ENCODE results near the gene SRC. TPM values are rescaled to one million over a fixed set of nuclear protein-coding genes. Genes with fewer than 3 reads are reported as not detected.
A peak's percentile ranks its signal among the peaks of the same experiment; 100 is the strongest.

The SRC gene
- total and polyA plus RNA-seq, 10 donors = 7.0 to 68.0 (median 31.2) TPM

DNA sequence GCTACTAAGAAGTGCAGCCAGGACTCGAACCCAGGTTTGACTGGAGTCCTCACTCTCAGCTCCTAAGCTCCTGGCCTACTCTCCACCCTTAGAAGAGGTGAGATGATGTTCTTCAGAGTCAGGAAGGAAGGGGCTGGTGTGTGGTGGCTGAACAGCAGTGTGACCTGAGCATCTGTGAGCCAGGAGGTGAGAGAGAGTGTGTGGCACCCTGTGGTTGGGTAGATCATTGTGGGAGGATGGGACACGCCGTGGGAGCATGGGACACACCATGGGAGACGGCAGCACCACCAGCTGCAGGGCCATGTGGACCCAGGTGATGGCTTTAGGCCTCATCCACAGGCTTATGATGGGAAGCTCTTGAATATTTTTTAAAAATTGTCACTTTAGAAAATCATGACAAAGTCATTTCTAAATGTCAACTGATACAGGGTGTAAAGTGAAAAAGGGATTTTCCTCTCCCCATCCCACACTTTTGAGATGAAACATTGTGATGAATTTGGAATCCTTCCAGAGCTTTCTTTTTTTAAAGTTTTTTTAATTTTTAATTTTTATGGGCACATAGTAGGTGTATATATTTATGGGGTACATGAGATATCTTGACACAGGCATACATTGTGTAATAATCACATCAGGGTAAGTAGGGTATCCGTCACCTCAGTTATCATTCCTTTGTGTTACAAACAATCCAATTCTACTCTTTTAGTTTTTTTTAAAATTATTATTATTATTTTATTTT lies 31.6 kb downstream of the SRC start:
- Histone ChIP-seq H3K4me1 (peaks cover 0 to 57% (median 35%) of the 10 kb centered on the region in 6 donors), H3K36me3 (peaks cover 0 to 5% (median 0%) of the 10 kb centered on the region in 6 donors), H3K27ac (peak overlapping the region in 1 of 8 donors; percentile 81), H3K27me3 (replicated peaks in 1 of 7) (no peaks in the 10 kb centered on the region), H3K4me3 (no peak overlapping the region), H3K9me3 (no peaks in the 10 kb centered on the region)
- intact Hi-C loops (cut with DNase I; ENCODE audit: low total_unique reads) = no loop called here
- WGBS, 5 donors = 55 to 72% (median 65%) methylated on average over 5 of the region's 5 CpGs
- DNase-seq = peak; percentile 50
- TF ChIP-seq POLR2AphosphoS5 (IDR thresholded peaks at IDR 0.05) (peak in 1 of 3 donors; percentile 10), POLR2A (IDR thresholded peaks at IDR 0.05) (no peak)
- TF ChIP-seq, protein P1, sequence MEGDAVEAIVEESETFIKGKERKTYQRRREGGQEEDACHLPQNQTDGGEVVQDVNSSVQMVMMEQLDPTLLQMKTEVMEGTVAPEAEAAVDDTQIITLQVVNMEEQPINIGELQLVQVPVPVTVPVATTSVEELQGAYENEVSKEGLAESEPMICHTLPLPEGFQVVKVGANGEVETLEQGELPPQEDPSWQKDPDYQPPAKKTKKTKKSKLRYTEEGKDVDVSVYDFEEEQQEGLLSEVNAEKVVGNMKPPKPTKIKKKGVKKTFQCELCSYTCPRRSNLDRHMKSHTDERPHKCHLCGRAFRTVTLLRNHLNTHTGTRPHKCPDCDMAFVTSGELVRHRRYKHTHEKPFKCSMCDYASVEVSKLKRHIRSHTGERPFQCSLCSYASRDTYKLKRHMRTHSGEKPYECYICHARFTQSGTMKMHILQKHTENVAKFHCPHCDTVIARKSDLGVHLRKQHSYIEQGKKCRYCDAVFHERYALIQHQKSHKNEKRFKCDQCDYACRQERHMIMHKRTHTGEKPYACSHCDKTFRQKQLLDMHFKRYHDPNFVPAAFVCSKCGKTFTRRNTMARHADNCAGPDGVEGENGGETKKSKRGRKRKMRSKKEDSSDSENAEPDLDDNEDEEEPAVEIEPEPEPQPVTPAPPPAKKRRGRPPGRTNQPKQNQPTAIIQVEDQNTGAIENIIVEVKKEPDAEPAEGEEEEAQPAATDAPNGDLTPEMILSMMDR (IDR thresholded peaks at IDR 0.05 in 8 of 11, conservative IDR thresholded peaks at IDR 0.05 in 3 of 11) = no peak

DNA sequence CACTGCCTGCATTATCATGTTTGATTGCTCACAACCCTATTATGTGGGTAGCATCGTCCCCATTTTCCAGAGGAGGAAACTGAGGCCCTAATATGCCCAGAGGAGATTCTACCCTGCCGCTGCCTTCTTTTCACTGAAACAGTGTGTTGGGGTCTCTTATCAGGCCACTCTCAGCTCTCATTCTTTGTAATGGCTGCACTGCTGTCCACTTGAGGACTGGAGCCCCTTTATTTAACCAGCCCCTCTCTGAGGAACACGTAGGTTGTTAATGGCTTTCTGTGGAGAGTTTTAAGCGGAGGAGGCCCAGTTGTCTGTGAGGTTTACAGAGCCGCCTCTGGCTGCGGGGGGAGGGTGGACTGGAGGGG lies 32.5 kb downstream of the SRC start:
- intact Hi-C loops (cut with DNase I; ENCODE audit: low total_unique reads) = no loop called here
- no peak for DNase-seq
- Histone ChIP-seq H3K9me3 (no peaks in the 10 kb centered on the region), H3K27me3 (replicated peaks in 1 of 7) (no peaks in the 10 kb centered on the region), H3K4me1 (peaks cover 0 to 66% (median 37%) of the 10 kb centered on the region in 6 donors), H3K4me3 (no peak overlapping the region), H3K27ac (peak overlapping the region in 4 of 8 donors; percentile 45 to 81 (median 56)), H3K36me3 (peaks cover 0 to 5% (median 0%) of the 10 kb centered on the region in 6 donors)
- TF ChIP-seq POLR2A (IDR thresholded peaks at IDR 0.05) (no peak), POLR2AphosphoS5 (IDR thresholded peaks at IDR 0.05) (no peak)
- TF ChIP-seq, protein P1 (IDR thresholded peaks at IDR 0.05 in 8 of 11, conservative IDR thresholded peaks at IDR 0.05 in 3 of 11) = no peak
- 73 to 94% (median 84%) methylated on average over 5 to 6 of the region's 6 CpGs for WGBS, 5 donors

DNA sequence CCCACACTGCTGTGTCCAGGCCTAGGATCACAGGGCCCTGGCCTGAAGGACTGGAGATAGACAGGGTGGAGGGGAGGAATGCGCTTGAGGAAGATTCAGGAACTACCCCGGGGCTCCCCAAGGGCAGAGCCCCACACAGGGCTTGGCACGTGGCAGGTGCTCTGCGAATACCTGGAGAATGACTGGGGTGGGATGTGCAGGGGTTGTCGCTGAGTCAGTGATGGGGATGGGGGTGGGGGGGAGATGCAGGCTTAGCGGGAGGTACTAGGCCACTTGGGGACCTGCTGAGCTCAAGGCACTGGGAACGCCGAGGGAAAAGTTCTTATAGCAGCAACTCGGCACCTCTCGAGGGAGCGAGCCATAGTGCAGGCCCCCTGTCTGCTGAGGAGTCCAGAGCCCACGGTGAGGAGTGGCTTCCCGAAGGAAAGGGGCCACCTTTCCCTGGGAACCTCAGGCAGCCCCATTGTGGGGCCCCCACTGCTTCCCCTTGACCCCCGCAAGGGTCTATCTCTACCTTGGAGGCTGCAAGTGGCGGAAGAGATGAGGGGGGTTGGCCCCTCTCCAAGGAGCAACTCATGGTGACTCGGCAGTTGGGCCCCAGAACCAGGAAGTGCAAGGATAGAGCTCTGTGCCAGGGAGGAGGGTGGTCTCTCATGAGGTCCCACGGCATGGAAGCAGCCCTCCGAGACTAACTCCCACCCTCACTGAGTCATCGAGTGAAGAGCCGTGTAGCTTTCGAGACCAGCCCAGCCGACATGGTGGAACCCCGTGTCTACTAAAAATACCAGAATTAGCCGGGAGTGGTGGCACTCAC lies 33.1 kb downstream of the SRC start:
- Histone ChIP-seq H3K27ac (peak overlapping the region in 4 of 8 donors; percentile 45 to 81 (median 56)), H3K4me1 (peaks cover 2 to 72% (median 42%) of the 10 kb centered on the region in 6 donors), H3K27me3 (replicated peaks in 1 of 7) (peaks cover 0 to 5% (median 0%) of the 10 kb centered on the region in 7 donors), H3K36me3 (peaks cover 0 to 5% (median 0%) of the 10 kb centered on the region in 6 donors), H3K9me3 (no peaks in the 10 kb centered on the region), H3K4me3 (peak overlapping the region in 1 of 8 donors; percentile 4)
- intact Hi-C loops (cut with DNase I; ENCODE audit: low total_unique reads) = no loop called here
- WGBS, 5 donors = 37 to 53% (median 45%) methylated on average over 19 to 24 of the region's 24 CpGs
- TF ChIP-seq POLR2AphosphoS5 (IDR thresholded peaks at IDR 0.05) (peak in 2 of 3 donors; percentile 41), POLR2A (IDR thresholded peaks at IDR 0.05) (no peak)
- peak; percentile 79 for DNase-seq

DNA sequence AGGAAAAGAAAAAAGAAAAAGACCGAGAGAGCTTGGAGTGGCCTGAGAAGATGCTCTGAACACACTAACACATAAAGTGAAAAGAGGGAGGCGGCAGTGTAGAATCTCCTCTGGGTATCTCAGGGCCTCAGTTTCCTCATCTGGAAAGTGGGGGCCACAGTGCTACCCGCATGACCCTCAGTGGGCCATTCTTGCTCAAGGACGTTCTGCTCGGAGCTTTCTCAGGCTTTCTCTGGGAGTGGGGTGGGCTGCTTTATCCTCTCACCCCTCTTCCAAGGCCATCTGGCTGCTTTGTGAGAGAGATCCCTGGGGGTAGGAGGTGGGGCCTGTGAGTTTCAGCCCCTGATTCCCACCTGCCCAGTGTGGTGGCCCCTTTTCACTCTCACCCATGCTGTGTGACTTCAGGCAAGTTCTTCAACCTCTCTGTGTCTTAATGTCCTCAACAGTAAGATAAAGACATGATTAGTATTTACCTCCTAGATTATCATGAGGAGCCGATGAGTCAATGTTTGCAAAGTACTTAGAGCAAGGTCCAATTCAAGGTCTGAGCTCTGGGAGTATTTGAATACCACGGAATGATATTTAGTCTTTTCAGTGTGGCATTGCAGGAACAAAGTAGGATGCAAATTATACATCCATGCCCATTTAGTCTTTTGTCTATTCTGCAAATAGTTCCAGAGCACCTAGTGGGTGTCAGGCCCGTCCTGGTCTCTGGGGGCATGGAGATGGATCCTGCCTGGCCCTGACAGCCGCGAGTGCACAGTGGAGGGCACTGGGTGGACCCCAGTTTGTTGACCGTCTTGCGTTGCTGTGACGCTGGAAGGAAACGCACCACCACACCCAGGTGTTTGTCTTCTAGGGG lies 34.3 kb downstream of the SRC start:
- no peak for TF ChIP-seq POLR2AphosphoS5 (IDR thresholded peaks at IDR 0.05)
- TF ChIP-seq POLR2A (IDR thresholded peaks at IDR 0.05) = no peak
- TF ChIP-seq, protein P1 (IDR thresholded peaks at IDR 0.05 in 8 of 11, conservative IDR thresholded peaks at IDR 0.05 in 3 of 11) = no peak
- H3K36me3 ChIP-seq = peaks cover 0 to 8% (median 0%) of the 10 kb centered on the region in 6 donors
- WGBS, 5 donors = 70 to 86% (median 76%) methylated on average over 14 of the region's 14 CpGs
- DNase-seq = peak; percentile 51
- H3K9me3 ChIP-seq = no peaks in the 10 kb centered on the region
- intact Hi-C loops (cut with DNase I; ENCODE audit: low total_unique reads) = loop anchor here (5.0 to 10.0 kb wide), 3 partner anchors 105 to 185 kb away; no protein-coding TSS in a partner anchor
- H3K27me3 ChIP-seq (replicated peaks in 1 of 7) = peaks cover 0 to 13% (median 0%) of the 10 kb centered on the region in 7 donors
- H3K27ac ChIP-seq = peak overlapping the region in 2 of 8 donors; percentile 36 to 75
- peaks cover 9 to 84% (median 52%) of the 10 kb centered on the region in 6 donors for H3K4me1 ChIP-seq
- H3K4me3 ChIP-seq = no peak overlapping the region
